Ishikawa (cell line): ENCODE results near the gene CFL1.

ENCODE experiments used
- CEBPB ChIP-seq: IDR thresholded peaks from 2 replicates; pipeline ENCODE4 v1.6.1; 2012
- CREB1 ChIP-seq: IDR thresholded peaks from 2 replicates; pipeline ENCODE4 v1.6.1; 2012; ENCODE audit warnings: low read depth
- EGR1 ChIP-seq: IDR thresholded peaks from 2 replicates; pipeline ENCODE4 v1.6.1; 2012
- EP300 ChIP-seq: IDR thresholded peaks from 2 replicates; pipeline ENCODE4 v1.6.1; 2012; ENCODE audit warnings: borderline replicate concordance
- FOXM1 ChIP-seq: IDR thresholded peaks from 2 replicates; pipeline ENCODE4 v1.6.1; 2012; ENCODE audit warnings: low read depth, borderline replicate concordance
- MAX ChIP-seq: IDR thresholded peaks from 2 replicates; pipeline ENCODE4 v1.6.1; 2012
- RAD21 ChIP-seq: IDR thresholded peaks from 2 replicates; pipeline ENCODE4 v1.6.1; 2012; ENCODE audit warnings: low read depth
- REST ChIP-seq: IDR thresholded peaks from 2 replicates; pipeline ENCODE4 v1.6.1; 2012; ENCODE audit warnings: low read depth, mild to moderate bottlenecking
- TAF1 ChIP-seq: IDR thresholded peaks from 2 replicates; pipeline ENCODE4 v1.6.1; 2012; ENCODE audit warnings: low read depth, mild to moderate bottlenecking
- TCF12 ChIP-seq: IDR thresholded peaks from 2 replicates; pipeline ENCODE4 v1.6.1; 2012; ENCODE audit warnings: low read depth
- YY1 ChIP-seq: IDR thresholded peaks from 2 replicates; pipeline ENCODE4 v1.6.1; 2012; ENCODE audit warnings: low read depth
- ZBTB7A ChIP-seq: IDR thresholded peaks from 2 replicates; pipeline ENCODE4 v1.6.1; 2012; ENCODE audit warnings: low read depth

GRCh38 chr11:65883786-65884715 lies 26.1 kb upstream of the CFL1 start:
- TF ChIP-seq YY1 = no peak
- no peak for TF ChIP-seq TAF1
- no peak for TF ChIP-seq EP300
- no peak for TF ChIP-seq REST
- TF ChIP-seq ZBTB7A = no peak
- no peak for TF ChIP-seq CREB1
- no peak for TF ChIP-seq MAX
- no peak for TF ChIP-seq EGR1
- no peak for TF ChIP-seq FOXM1
- no peak for TF ChIP-seq CEBPB
- TF ChIP-seq TCF12 = no peak
- TF ChIP-seq RAD21 = no peak
